Stimulated activated effector memory CD8-positive, alpha-beta T cell treated with anti-CD3 and anti-CD28 coated beads, Interleukin-12 subunit alpha, Interleukin-12 subunit beta, amount 100 ng/mL, for 72 hours (primary cell): Measurements from ENCODE around the gene CIITA.
A peak's percentile ranks its signal among the peaks of the same experiment; 100 is the strongest.
"Not testable (repeated sequence)": the region's sequence is repeated elsewhere in the genome, so short reads cannot be mapped to it uniquely, and the experiment has no call there.

Source experiments
- ATAC-seq: fragments of 150-1000 bp; cut with Tn5 transposase; 2 replicates; pipeline ENCODE4 v1.10.0; 2021
- DNase-seq, 2 donors: peaks; one replicate each; pipeline ENCODE4 v3.0.0; 2021 to 2022; ENCODE audit warnings: low spot score in 2 of 2
- H3K27ac Mint-ChIP-seq: one replicate; pipeline ENCODE4 v1.8.0; 2022; ENCODE audit warnings: mild to moderate bottlenecking, mixed read lengths
- H3K36me3 Mint-ChIP-seq: one replicate; pipeline ENCODE4 v1.8.0; 2022; ENCODE audit warnings: mild to moderate bottlenecking, mixed read lengths
- H3K4me1 Mint-ChIP-seq: one replicate; pipeline ENCODE4 v1.8.0; 2022; ENCODE audit warnings: mixed read lengths
- H3K4me3 Mint-ChIP-seq: one replicate; pipeline ENCODE4 v1.8.0; 2022; ENCODE audit warnings: mild to moderate bottlenecking, mixed read lengths
- H3K9me3 Mint-ChIP-seq: one replicate; pipeline ENCODE4 v1.8.0; 2022; ENCODE audit warnings: mixed read lengths

Gene CIITA

GRCh38 chr16:10941127-10941933 lies 64.3 kb downstream of the CIITA start:
- H3K4me3 Mint-ChIP-seq, result peak overlapping the region; percentile 79
- H3K4me1 Mint-ChIP-seq, result peaks cover 84% of the 10 kb centered on the region
- H3K27ac Mint-ChIP-seq, result peak overlapping the region; percentile 65
- no peaks in the 10 kb centered on the region for H3K9me3 Mint-ChIP-seq
- ATAC-seq (peak; percentile 1), DNase-seq (no peak)
- H3K36me3 Mint-ChIP-seq, result peaks cover 29% of the 10 kb centered on the region

- Mint-ChIP-seq H3K36me3 (peaks cover 23% of the 10 kb centered on the region), H3K27ac (peak overlapping the region; percentile 65), H3K4me3 (peak overlapping the region; percentile 79), H3K4me1 (peaks cover 83% of the 10 kb centered on the region)
- not testable (repeated sequence) for H3K9me3 Mint-ChIP-seq, DNase-seq
- ATAC-seq, result peak; percentile 2
These were observed 64.9 kb downstream of the CIITA start for GRCh38 chr16:10941935-10942351.

GRCh38 chr16:10942352-10943063 lies 65.5 kb downstream of the CIITA start, which contains the start of gene DEXI:
Gene DEXI, minus strand, starts transcription at chr16:10942468. Its CDS starts 463 bp downstream, at chr16:10942005.
- ATAC-seq (peak; percentile 86), DNase-seq (peak; percentile 97)
- H3K4me1 Mint-ChIP-seq, result peaks cover 83% of the 10 kb centered on the region
- peaks cover 18% of the 10 kb centered on the region for H3K36me3 Mint-ChIP-seq
- peak within 1 kb of the TSS; percentile 65 for H3K27ac Mint-ChIP-seq
- H3K4me3 Mint-ChIP-seq, result peak within 1 kb of the TSS; percentile 79
- no peaks in the 10 kb centered on the region for H3K9me3 Mint-ChIP-seq

- Mint-ChIP-seq H3K4me3 (peak overlapping the region; percentile 79), H3K4me1 (peaks cover 79% of the 10 kb centered on the region), H3K27ac (no peak overlapping the region), H3K36me3 (peaks cover 15% of the 10 kb centered on the region), H3K9me3 (no peaks in the 10 kb centered on the region)
- DNase-seq, result no peak
- ATAC-seq, result no peak
These were observed 66.0 kb downstream of the CIITA start for GRCh38 chr16:10943064-10943353.

GRCh38 chr16:10944249-10945064 lies 67.5 kb downstream of the CIITA start, which contains the start of gene CLEC16A:
Gene CLEC16A, plus strand, starts transcription at chr16:10944564. Its CDS starts 154 bp downstream, at chr16:10944718.
- DNase-seq, result peak; percentile 96 to 98
- Mint-ChIP-seq H3K4me1 (peaks cover 72% of the 10 kb centered on the region), H3K4me3 (peak within 1 kb of the TSS; percentile 85), H3K27ac (peak within 1 kb of the TSS; percentile 88), H3K36me3 (peaks cover 6% of the 10 kb centered on the region), H3K9me3 (no peaks in the 10 kb centered on the region)
- peak; percentile 84 for ATAC-seq

- H3K4me1 Mint-ChIP-seq, result peaks cover 72% of the 10 kb centered on the region
- DNase-seq (no peak), ATAC-seq (no peak)
- H3K4me3 Mint-ChIP-seq, result peak overlapping the region; percentile 85
- H3K27ac Mint-ChIP-seq, result peak overlapping the region; percentile 88
- H3K36me3 Mint-ChIP-seq, result no peaks in the 10 kb centered on the region
- no peaks in the 10 kb centered on the region for H3K9me3 Mint-ChIP-seq
These were observed 68.2 kb downstream of the CIITA start for GRCh38 chr16:10945065-10945787.

- ATAC-seq (no peak), DNase-seq (no peak)
- Mint-ChIP-seq H3K4me1 (peaks cover 68% of the 10 kb centered on the region), H3K36me3 (no peaks in the 10 kb centered on the region), H3K27ac (no peak overlapping the region), H3K9me3 (no peaks in the 10 kb centered on the region), H3K4me3 (peak overlapping the region; percentile 85)
These were observed 69.3 kb downstream of the CIITA start for GRCh38 chr16:10946308-10946707.

- no peaks in the 10 kb centered on the region for H3K36me3 Mint-ChIP-seq
These were observed 70.3 kb downstream of the CIITA start for GRCh38 chr16:10947211-10947787.

GRCh38 chr16:10949424-10949970 lies 72.5 kb downstream of the CIITA start:
- Mint-ChIP-seq H3K4me3 (no peak overlapping the region), H3K4me1 (peaks cover 58% of the 10 kb centered on the region), H3K27ac (peak overlapping the region; percentile 44), H3K9me3 (no peaks in the 10 kb centered on the region), H3K36me3 (no peaks in the 10 kb centered on the region)
- peak; percentile 55 for ATAC-seq
- no peak for DNase-seq

More at GRCh38 chr16:10947211-10947787, 70.3 kb downstream of the CIITA start:
- peaks cover 66% of the 10 kb centered on the region for H3K4me1 Mint-ChIP-seq
- no peak overlapping the region for H3K4me3 Mint-ChIP-seq
- no peak overlapping the region for H3K27ac Mint-ChIP-seq
- DNase-seq (no peak), ATAC-seq (no peak)
- H3K9me3 Mint-ChIP-seq, result no peaks in the 10 kb centered on the region

GRCh38 chr16:10950393-10950792 lies 73.4 kb downstream of the CIITA start:
- Mint-ChIP-seq H3K4me3 (no peak overlapping the region), H3K9me3 (no peaks in the 10 kb centered on the region), H3K4me1 (peaks cover 60% of the 10 kb centered on the region), H3K27ac (peak overlapping the region; percentile 44), H3K36me3 (peaks cover 4% of the 10 kb centered on the region)
- DNase-seq (no peak), ATAC-seq (no peak)

- Mint-ChIP-seq H3K9me3 (no peaks in the 10 kb centered on the region), H3K4me1 (peaks cover 58% of the 10 kb centered on the region), H3K4me3 (no peak overlapping the region), H3K36me3 (peaks cover 5% of the 10 kb centered on the region), H3K27ac (peak overlapping the region; percentile 20)
- ATAC-seq, result no peak
- DNase-seq, result no peak
These were observed 74.0 kb downstream of the CIITA start for GRCh38 chr16:10951026-10951425.

GRCh38 chr16:10954903-10955302 lies 77.9 kb downstream of the CIITA start:
- H3K9me3 Mint-ChIP-seq, result no peaks in the 10 kb centered on the region
- peaks cover 30% of the 10 kb centered on the region for H3K36me3 Mint-ChIP-seq
- H3K4me3 Mint-ChIP-seq, result peak overlapping the region; percentile 8
- no peak for ATAC-seq
- peak overlapping the region; percentile 32 for H3K27ac Mint-ChIP-seq
- H3K4me1 Mint-ChIP-seq, result peaks cover 48% of the 10 kb centered on the region
- no peak for DNase-seq

- Mint-ChIP-seq H3K9me3 (no peaks in the 10 kb centered on the region), H3K4me3 (peak overlapping the region; percentile 8), H3K36me3 (peaks cover 41% of the 10 kb centered on the region), H3K4me1 (peaks cover 51% of the 10 kb centered on the region), H3K27ac (peak overlapping the region; percentile 74)
- ATAC-seq (peak; percentile 77), DNase-seq (no peak)
These were observed 80.9 kb downstream of the CIITA start for GRCh38 chr16:10957771-10958482.
